HFF-Myc (cell line): ENCODE results near the gene GPR132.

Experiments used
- DNase-seq: peaks from one replicate; pipeline ENCODE4 v3.0.0-alpha.2; 2011; ENCODE audit warnings: low read depth; ENCODE audit errors: extremely low read depth
- H3K4me3 ChIP-seq: replicated peaks from 2 replicates; pipeline ENCODE4 v1.5.1; 2011; ENCODE audit warnings: low read depth, mild to moderate bottlenecking, control low read depth, low read length
- TF ChIP-seq, protein P1 (sequence below): IDR thresholded peaks from 2 replicates; pipeline ENCODE4 v1.5.1; 2012; ENCODE audit warnings: mild to moderate bottlenecking, low read depth, low read length, control low read depth; ENCODE audit errors: missing control alignments

Gene GPR132

DNA sequence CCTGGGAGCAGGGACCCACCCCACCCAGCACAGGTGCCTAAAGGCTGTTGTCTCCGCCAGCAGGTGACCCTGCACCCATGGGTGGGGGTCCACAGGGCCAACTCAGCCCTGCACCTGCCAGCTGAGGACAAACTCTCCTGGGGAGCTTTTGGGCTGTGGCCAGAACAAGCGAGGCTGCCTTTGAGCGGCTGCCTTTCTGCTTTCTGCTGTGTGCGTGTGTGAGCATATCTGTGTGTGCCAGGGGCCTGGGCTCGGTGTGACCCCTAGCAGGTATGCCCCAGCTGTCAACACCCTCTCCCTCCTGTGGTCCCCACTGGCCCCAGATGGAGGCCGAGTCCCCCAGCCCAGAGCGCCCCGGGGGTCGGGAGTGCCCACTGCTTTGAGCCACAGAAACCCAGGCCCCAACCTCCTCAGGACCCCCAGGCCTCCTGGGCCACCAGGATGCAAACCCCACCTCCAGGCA, 25.9 kb upstream of the GPR132 start:
- TF ChIP-seq, protein P1, sequence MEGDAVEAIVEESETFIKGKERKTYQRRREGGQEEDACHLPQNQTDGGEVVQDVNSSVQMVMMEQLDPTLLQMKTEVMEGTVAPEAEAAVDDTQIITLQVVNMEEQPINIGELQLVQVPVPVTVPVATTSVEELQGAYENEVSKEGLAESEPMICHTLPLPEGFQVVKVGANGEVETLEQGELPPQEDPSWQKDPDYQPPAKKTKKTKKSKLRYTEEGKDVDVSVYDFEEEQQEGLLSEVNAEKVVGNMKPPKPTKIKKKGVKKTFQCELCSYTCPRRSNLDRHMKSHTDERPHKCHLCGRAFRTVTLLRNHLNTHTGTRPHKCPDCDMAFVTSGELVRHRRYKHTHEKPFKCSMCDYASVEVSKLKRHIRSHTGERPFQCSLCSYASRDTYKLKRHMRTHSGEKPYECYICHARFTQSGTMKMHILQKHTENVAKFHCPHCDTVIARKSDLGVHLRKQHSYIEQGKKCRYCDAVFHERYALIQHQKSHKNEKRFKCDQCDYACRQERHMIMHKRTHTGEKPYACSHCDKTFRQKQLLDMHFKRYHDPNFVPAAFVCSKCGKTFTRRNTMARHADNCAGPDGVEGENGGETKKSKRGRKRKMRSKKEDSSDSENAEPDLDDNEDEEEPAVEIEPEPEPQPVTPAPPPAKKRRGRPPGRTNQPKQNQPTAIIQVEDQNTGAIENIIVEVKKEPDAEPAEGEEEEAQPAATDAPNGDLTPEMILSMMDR: no peak
- no peak overlapping the region for H3K4me3 ChIP-seq
- no peak for DNase-seq

DNA sequence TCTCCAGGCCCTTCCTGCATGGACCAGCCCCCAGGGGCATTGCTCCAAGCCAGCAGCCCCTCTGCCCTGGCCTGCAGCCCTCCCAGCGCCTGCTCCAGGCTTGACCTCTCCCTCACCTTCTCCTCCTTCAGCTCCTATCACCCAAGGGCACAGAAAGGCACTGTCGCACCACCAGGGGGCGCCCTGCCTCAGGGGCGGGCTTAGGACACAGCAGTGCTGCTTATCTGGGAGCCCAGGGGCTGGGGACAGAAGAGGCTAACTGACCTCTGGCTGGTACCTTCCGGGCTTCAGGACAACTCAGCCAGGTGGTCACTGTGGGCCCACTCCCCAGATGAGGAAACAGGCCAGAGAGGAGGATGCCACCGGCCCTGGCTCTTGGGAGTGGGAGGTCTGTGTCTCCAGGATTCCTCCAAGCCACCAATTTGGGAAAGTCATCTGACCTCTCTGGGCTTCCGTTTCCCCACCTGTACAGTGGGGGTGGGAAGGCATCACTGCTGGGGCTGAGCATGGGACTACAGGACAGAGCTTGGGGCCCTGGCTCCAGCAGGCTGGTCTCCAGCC, 25.3 kb upstream of the GPR132 start:
- TF ChIP-seq, protein P1: peak; percentile 98
- DNase-seq: no peak
- no peak overlapping the region for H3K4me3 ChIP-seq

DNA sequence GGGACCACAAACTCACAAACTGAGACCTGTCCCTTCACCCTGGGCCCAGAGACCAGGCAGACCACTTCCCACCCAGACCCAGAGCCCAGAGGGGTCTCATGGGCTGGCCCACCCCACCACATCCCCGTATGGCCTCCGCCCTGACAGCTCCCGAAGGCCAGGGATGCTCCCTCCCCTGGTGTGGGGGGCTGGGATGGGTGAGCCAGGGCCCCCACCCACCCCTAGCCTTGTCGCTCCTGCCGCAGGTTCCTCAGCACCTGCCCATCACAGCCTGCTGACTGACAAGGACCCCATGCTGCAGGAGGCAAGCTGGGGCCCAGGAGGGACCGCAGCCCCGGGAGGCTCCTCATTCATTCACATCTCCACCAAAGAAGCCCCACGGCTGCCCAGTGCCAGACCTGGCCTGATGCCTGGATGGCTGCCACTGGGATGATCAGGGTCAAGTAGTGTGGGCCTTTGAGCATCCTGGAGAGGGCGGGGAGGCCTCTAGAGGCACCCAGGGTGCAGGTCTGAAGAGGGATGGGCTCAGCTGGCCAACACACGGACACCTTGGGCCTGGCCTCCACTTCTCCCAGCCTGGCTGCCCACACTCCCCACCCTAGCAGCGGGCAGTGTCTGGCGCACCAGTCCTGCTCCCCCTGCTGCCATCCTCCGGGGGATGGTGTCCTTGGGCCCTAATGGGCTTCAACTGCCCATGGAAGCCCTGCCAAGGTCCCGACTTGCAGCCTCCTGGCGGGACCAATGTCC, 24.7 kb upstream of the GPR132 start:
- no peak for DNase-seq
- TF ChIP-seq, protein P1: no peak

DNA sequence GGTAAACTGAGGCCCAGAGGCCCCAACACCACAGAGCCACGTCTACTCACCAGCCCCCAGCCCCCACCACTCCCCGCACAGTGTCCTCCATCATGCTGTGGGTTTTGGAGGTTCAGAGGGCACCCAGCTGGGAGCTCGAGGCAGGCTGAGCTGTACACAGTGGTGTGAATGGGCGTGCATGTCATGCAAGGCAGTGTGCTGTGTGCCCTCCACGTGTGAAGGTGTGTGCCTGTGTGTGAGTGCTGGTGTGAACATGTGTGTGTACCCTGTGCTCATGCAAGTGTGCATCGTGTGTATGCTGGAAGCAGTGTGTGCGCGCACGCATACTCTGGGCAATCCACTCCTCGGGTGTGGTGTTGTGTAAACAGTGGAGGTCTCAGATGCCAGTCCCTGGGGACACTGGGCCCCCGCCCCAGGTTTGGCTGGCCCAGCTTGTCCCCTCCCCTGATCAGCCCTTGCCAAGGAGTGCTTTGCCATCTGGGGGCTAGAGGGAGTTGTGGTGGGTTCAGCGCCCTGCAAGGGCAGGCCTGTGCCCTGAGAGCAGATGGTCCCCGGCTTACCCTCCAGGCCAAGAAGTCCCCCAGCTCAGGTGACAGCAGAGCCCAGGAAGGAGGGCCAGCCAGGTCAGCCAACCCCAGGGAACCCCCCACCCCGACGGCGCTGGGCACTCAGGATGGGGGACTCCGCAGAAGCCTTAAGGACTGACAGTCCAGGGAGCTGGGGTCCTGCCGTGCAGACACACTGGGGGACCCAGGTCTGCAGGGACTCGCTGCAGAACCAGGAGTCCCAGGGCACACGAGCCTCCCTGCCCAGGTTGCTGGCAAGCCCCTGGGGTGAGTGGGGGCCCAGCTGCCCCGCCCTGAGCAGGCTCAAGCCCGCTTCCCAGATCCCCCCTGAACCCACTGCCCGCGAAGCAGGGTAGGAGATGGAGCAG, 23.8 kb upstream of the GPR132 start:
- no peak overlapping the region for H3K4me3 ChIP-seq
- no peak for DNase-seq
- TF ChIP-seq, protein P1: no peak

More for the DNA sequence above, 24.7 kb upstream of the GPR132 start:
- no peak overlapping the region for H3K4me3 ChIP-seq

DNA sequence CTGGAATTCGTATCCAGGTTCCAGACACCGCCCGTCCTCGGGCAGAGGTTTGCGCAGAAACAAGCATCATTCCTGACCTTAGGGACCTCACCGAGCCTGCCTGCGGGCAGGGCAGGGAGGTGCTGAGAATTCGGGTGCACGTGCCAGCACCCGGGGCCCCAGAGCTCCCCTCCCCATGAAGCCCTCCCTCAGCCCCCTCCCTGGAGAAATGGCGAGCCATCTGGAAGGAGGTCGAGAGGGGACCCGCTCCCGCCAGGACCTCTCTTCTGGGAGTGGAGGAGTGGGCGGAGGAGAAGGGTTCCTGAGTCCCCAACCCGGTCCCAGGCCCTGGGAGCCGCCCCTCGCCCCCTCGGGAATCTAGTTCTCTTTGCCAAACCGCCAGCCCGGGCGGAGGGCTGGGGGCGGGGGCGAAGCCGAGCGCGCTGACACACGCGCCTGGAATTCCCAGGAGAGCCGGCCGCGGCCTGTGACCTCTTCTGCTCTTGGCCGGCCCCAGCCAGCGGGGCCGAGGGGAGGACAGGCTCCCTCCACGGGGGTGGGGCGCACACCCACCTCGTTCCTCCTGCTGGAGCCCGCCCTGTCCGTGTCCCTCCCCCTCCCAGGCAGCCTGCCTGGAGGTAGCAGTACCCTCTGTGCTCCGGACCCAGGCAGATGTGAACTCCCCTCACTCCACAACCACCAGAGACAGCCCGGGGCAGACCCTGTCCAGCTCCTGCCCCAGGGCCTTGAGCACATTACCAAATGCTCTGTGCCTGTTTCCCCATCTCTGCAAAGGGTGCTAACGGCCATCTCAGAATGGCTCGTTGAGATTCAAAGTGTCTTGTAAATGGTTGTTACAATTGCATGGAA, 23.0 kb upstream of the GPR132 start:
- DNase-seq: no peak
- TF ChIP-seq, protein P1: no peak
- H3K4me3 ChIP-seq: 0 out of 2 replicates have a peak overlapping the region, but pooled peaks have one; percentile 7
